Fibroblast of lung (primary cell): Measurements from ENCODE around the gene TFG.

Experiments
- EZH2 ChIP-seq: IDR thresholded peaks from 2 replicates; pipeline ENCODE4 v1.5.1; 2012; ENCODE audit warnings: low read length, control low read depth, mild to moderate bottlenecking; ENCODE audit errors: missing control alignments
- TF ChIP-seq, protein P1 (sequence below), 2 donors: IDR thresholded peaks in 1 of 2; conservative IDR thresholded peaks in 1 of 2; 1 replicate in 1 of 2; 2 replicates in 1 of 2; pipeline ENCODE4 v1.5.1; 2011 to 2012; ENCODE audit warnings: low read length in 2 of 2, control low read depth in 1 of 2, inconsistent platforms in 1 of 2, low read depth in 1 of 2, mild to moderate bottlenecking in 1 of 2

DNA sequence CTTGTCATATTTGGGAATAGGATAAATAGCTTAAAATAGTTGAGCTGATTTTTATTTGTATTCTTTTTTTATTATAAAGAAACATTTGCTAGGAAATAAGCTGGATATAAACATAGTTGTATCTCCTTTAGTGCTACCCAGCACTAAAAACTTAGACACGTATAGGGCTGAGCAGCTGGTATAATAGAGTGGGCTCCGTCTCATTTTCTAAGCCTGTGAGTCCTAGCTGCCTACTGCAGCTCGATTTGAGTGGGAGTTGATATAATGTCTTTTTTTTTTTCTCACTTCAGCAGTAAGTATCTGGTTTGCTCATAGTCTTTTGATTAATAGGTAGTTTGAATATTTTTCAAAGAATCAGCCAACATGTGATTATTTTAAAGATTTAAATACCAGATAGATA lies 34.2 kb downstream of the TFG start:
- TF ChIP-seq, protein P1, sequence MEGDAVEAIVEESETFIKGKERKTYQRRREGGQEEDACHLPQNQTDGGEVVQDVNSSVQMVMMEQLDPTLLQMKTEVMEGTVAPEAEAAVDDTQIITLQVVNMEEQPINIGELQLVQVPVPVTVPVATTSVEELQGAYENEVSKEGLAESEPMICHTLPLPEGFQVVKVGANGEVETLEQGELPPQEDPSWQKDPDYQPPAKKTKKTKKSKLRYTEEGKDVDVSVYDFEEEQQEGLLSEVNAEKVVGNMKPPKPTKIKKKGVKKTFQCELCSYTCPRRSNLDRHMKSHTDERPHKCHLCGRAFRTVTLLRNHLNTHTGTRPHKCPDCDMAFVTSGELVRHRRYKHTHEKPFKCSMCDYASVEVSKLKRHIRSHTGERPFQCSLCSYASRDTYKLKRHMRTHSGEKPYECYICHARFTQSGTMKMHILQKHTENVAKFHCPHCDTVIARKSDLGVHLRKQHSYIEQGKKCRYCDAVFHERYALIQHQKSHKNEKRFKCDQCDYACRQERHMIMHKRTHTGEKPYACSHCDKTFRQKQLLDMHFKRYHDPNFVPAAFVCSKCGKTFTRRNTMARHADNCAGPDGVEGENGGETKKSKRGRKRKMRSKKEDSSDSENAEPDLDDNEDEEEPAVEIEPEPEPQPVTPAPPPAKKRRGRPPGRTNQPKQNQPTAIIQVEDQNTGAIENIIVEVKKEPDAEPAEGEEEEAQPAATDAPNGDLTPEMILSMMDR (conservative IDR thresholded peaks at IDR 0.05 in 1 of 2, IDR thresholded peaks at IDR 0.05 in 1 of 2; ENCODE audit: low read depth in 1 of 2, low read length in 2 of 2) = no peak
- TF ChIP-seq EZH2 = no peak
